Measurements from ENCODE around the gene RAB37. TPM values are rescaled to one million over a fixed set of nuclear protein-coding genes. Genes with fewer than 3 reads are reported as not detected.

RAB37 gene
- total and polyA plus RNA-seq, 2 donors (not counting 1 experiment from before 2014, with no cell fraction given) = 67.6 to 76.8 TPM

DNA sequence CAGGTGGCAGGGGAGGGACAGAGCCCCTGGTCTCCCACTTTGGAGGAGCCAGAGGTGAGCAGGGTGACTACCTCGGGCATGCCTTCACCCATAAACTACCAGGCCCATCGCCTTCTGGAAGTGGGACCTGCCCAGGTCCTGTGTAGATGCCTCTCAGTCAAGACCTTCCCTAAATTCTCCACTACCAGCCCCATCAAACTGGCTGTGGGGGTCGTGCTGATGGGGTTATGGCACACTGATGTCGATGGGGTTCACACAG lies 5.8 kb upstream of the RAB37 start:
- H3K27me3 Mint-ChIP-seq = no peaks in the 10 kb centered on the region
- no peaks in the 10 kb centered on the region for H3K79me2 ChIP-seq (ENCODE audit: control insufficient read depth, insufficient read depth, low read length)
- intact Hi-C loops (cut with micrococcal nuclease) = no loop called here
- no peak overlapping the region for H2AFZ ChIP-seq (ENCODE audit: insufficient read depth, low read depth, low read length, poor library complexity, severe bottlenecking)
- CTCF ChIA-PET = no interaction called here
- no peak overlapping the region for H3K27ac ChIP-seq (ENCODE audit: low read length in 2 of 2)
- peak overlapping the region; percentile 44 for H3K4me2 ChIP-seq (replicated peaks; ENCODE audit: low read depth, low read length, poor library complexity, severe bottlenecking)
- no peaks in the 10 kb centered on the region for H3K36me3 ChIP-seq (replicated peaks in 1 of 2; ENCODE audit: control extremely low read depth in 1 of 2, control insufficient read depth in 1 of 2, extremely low read depth in 1 of 2, insufficient read depth in 2 of 2, low read length in 1 of 2)
- H3K27me3 ChIP-seq (replicated peaks in 1 of 4; ENCODE audit: control extremely low read depth in 1 of 4, control insufficient read depth in 3 of 4, insufficient read depth in 4 of 4, low read length in 3 of 4) = peaks cover 0 to 10% (median 0%) of the 10 kb centered on the region in 4 experiments
- POLR2A ChIA-PET = no interaction called here
- H3K27ac Mint-ChIP-seq = no peak overlapping the region
- no peaks in the 10 kb centered on the region for H3K9me3 Mint-ChIP-seq (ENCODE audit: insufficient read depth)
- DNase-seq = no peak
- no peaks in the 10 kb centered on the region for H4K20me1 ChIP-seq (ENCODE audit: control insufficient read depth, insufficient read depth, low read length, poor library complexity, severe bottlenecking)
- H3K4me1 Mint-ChIP-seq = peaks cover 19% of the 10 kb centered on the region
- H3K4me3 Mint-ChIP-seq = no peak overlapping the region
- H3K4me1 ChIP-seq (ENCODE audit: control insufficient read depth in 2 of 2, insufficient read depth in 2 of 2, low read length in 2 of 2) = peaks cover 16 to 38% of the 10 kb centered on the region in 2 donors
- H3K9me3 ChIP-seq (ENCODE audit: control extremely low read depth in 1 of 3, control insufficient read depth in 2 of 3, insufficient read depth in 1 of 3, low read length in 2 of 3) = no peaks in the 10 kb centered on the region
- 90% methylated on average over 3 of the region's 4 CpGs for WGBS (ENCODE audit: insufficient coverage)
- TF ChIP-seq, protein P1, sequence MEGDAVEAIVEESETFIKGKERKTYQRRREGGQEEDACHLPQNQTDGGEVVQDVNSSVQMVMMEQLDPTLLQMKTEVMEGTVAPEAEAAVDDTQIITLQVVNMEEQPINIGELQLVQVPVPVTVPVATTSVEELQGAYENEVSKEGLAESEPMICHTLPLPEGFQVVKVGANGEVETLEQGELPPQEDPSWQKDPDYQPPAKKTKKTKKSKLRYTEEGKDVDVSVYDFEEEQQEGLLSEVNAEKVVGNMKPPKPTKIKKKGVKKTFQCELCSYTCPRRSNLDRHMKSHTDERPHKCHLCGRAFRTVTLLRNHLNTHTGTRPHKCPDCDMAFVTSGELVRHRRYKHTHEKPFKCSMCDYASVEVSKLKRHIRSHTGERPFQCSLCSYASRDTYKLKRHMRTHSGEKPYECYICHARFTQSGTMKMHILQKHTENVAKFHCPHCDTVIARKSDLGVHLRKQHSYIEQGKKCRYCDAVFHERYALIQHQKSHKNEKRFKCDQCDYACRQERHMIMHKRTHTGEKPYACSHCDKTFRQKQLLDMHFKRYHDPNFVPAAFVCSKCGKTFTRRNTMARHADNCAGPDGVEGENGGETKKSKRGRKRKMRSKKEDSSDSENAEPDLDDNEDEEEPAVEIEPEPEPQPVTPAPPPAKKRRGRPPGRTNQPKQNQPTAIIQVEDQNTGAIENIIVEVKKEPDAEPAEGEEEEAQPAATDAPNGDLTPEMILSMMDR (IDR thresholded peaks at IDR 0.05) = no peak
- TF ChIP-seq EZH2 (IDR thresholded peaks at IDR 0.05; ENCODE audit: borderline replicate concordance, insufficient read depth, low read depth, low read length, poor library complexity, severe bottlenecking) = no peak
- ATAC-seq (ENCODE audit: low read depth) = no peak
- H3K9ac ChIP-seq (ENCODE audit: low read length) = no peak overlapping the region
- H3K4me3 ChIP-seq (ENCODE audit: control extremely low read depth in 1 of 5, extremely low read depth in 1 of 5, insufficient read depth in 1 of 5, low read depth in 2 of 5, low read length in 4 of 5) = no peak overlapping the region

DNA sequence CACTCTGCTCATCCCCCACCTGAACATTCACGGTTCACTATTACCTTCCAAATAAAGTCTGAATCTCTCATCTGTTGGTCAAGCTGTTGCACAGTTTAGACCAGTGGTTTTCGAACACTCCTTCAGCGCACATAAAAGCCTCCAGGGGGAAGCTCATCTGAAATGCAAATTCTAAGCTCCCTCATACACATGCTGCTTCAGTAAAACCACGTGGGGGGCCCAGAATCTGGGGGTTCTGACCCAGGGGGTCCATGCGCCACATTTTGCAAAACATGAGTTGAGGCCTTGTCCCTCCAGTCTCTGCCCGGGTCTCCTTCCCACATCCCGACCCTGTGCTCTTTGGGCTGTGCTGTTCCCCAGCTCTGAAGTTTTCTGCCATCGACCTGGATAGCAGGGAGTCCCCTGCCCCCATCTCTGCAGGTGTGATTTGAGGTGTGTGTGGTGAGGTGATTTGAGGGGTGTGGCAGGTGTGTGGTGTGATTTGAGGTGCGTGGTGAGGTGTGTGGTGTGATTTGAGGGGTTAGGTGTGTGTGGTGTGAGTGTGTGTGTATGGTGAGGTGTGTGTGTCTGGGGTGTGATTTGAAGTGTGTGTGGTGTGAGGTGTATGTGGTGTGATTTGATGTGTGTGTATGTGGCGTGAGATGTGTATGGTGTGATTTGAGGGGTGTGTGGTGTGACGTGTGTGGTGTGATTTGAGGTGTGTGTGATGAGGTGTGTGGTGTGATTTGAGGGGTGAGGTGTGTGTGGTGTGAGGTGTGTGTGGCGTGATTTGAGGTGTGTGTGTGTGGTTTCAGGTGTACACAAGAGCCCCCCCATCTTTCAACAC lies 4.8 kb upstream of the RAB37 start:
- Histone ChIP-seq H2AFZ (ENCODE audit: insufficient read depth, low read depth, low read length, poor library complexity, severe bottlenecking) (no peak overlapping the region), H3K4me1 (ENCODE audit: control insufficient read depth in 2 of 2, insufficient read depth in 2 of 2, low read length in 2 of 2) (peaks cover 18 to 37% of the 10 kb centered on the region in 2 donors), H3K9me3 (ENCODE audit: control extremely low read depth in 1 of 3, control insufficient read depth in 2 of 3, insufficient read depth in 1 of 3, low read length in 2 of 3) (no peaks in the 10 kb centered on the region), H3K79me2 (ENCODE audit: control insufficient read depth, insufficient read depth, low read length) (no peaks in the 10 kb centered on the region), H3K27ac (ENCODE audit: low read length in 2 of 2) (no peak overlapping the region), H3K4me3 (ENCODE audit: control extremely low read depth in 1 of 5, extremely low read depth in 1 of 5, insufficient read depth in 1 of 5, low read depth in 2 of 5, low read length in 4 of 5) (no peak overlapping the region), H3K4me2 (replicated peaks; ENCODE audit: low read depth, low read length, poor library complexity, severe bottlenecking) (no peak overlapping the region), H3K36me3 (replicated peaks in 1 of 2; ENCODE audit: control extremely low read depth in 1 of 2, control insufficient read depth in 1 of 2, extremely low read depth in 1 of 2, insufficient read depth in 2 of 2, low read length in 1 of 2) (no peaks in the 10 kb centered on the region), H4K20me1 (ENCODE audit: control insufficient read depth, insufficient read depth, low read length, poor library complexity, severe bottlenecking) (no peaks in the 10 kb centered on the region), H3K27me3 (replicated peaks in 1 of 4; ENCODE audit: control extremely low read depth in 1 of 4, control insufficient read depth in 3 of 4, insufficient read depth in 4 of 4, low read length in 3 of 4) (peaks cover 0 to 10% (median 0%) of the 10 kb centered on the region in 4 experiments), H3K9ac (ENCODE audit: low read length) (no peak overlapping the region)
- CTCF ChIA-PET = interaction anchor here (0.8 kb wide), 1 partner anchor 75 kb away, joined by 3 read pairs; no protein-coding TSS in a partner anchor
- DNase-seq (no peak), ATAC-seq (ENCODE audit: low read depth) (no peak)
- Mint-ChIP-seq H3K27ac (no peak overlapping the region), H3K9me3 (ENCODE audit: insufficient read depth) (no peaks in the 10 kb centered on the region), H3K4me3 (no peak overlapping the region), H3K27me3 (no peaks in the 10 kb centered on the region), H3K4me1 (peaks cover 23% of the 10 kb centered on the region)
- POLR2A ChIA-PET = no interaction called here
- 76% methylated on average over 12 of the region's 12 CpGs for WGBS (ENCODE audit: insufficient coverage)
- intact Hi-C loops (cut with micrococcal nuclease) = no loop called here
- TF ChIP-seq EZH2 (IDR thresholded peaks at IDR 0.05; ENCODE audit: borderline replicate concordance, insufficient read depth, low read depth, low read length, poor library complexity, severe bottlenecking) = no peak
- TF ChIP-seq, protein P1 (IDR thresholded peaks at IDR 0.05) = no peak
